ENCODE results near the gene SGK2.

DNA sequence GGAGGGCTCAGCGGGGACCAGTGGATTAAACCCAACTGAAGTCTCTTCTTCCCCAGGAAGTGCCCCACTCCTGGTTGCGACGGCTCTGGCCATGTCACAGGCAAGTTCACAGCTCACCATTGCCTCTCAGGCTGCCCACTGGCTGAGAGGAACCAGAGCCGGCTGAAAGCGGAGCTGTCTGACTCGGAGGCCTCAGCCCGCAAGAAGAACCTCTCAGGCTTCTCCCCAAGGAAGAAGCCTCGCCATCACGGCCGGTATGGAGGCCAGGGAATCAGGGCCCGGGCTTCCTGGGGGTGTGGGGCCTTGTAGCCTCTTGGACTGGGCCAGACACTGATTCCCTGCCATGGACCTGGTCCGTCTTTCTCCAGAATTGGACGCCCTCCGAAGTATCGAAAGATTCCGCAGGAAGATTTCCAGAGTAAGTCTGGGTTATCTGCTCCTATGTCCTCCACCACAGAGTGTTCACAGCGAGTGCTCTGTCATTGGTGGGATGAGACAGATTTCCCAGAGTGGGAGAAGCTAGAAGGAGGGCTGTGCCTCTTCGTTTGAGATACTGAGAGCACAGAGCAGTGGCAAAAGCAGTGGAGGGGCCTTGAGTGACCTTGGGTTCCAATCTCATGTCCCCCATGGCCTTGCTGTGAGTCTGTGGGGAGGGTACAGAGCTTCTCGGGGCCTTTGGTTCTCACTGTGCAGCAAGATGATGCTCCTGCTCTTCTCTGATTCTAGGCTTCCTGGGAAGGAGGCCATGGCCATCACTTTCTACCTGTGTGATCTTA, 22.6 kb upstream of the SGK2 start:
- TF ChIP-seq, protein P1, sequence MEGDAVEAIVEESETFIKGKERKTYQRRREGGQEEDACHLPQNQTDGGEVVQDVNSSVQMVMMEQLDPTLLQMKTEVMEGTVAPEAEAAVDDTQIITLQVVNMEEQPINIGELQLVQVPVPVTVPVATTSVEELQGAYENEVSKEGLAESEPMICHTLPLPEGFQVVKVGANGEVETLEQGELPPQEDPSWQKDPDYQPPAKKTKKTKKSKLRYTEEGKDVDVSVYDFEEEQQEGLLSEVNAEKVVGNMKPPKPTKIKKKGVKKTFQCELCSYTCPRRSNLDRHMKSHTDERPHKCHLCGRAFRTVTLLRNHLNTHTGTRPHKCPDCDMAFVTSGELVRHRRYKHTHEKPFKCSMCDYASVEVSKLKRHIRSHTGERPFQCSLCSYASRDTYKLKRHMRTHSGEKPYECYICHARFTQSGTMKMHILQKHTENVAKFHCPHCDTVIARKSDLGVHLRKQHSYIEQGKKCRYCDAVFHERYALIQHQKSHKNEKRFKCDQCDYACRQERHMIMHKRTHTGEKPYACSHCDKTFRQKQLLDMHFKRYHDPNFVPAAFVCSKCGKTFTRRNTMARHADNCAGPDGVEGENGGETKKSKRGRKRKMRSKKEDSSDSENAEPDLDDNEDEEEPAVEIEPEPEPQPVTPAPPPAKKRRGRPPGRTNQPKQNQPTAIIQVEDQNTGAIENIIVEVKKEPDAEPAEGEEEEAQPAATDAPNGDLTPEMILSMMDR (IDR thresholded peaks at IDR 0.05) = no peak
- TF ChIP-seq POLR2A (IDR thresholded peaks at IDR 0.05) = no peak
